Kidney (tissue), 14 donors: ENCODE measurements around the gene NPS. TPM values are rescaled to one million over a fixed set of nuclear protein-coding genes. Genes with fewer than 3 reads are reported as not detected.

Source experiments
- DNase-seq, 5 donors: peaks; one replicate each; pipeline ENCODE4 v3.0.0-alpha.2; 2013 to 2020
- FAIRE-seq: peaks from 2 replicates; lab custom pipeline; 2012; peaks lifted over from hg19 to GRCh38; lab: Jason Lieb, UNC
- H3K27ac ChIP-seq, 2 donors: one replicate each; pipeline ENCODE4 v1.7.0; 2013; ENCODE audit warnings: low read depth in 2 of 2, low read length in 2 of 2, inconsistent platforms in 1 of 2
- H3K27me3 ChIP-seq: one replicate; pipeline ENCODE4 v1.7.1; 2013; ENCODE audit warnings: low read length, inconsistent platforms; ENCODE audit not compliant: control insufficient read depth, insufficient read depth
- H3K36me3 ChIP-seq, 3 donors: one replicate each; pipeline versions ENCODE4 v1.7.0 to v1.7.1; 2013; ENCODE audit warnings: low read length in 3 of 3, control low read depth in 1 of 3, inconsistent platforms in 1 of 3; ENCODE audit not compliant: insufficient read depth in 3 of 3, control insufficient read depth in 2 of 3
- H3K4me1 ChIP-seq, 3 donors: one replicate each; pipeline versions ENCODE4 v1.7.0 to v1.7.1; 2013; ENCODE audit warnings: low read length in 3 of 3, inconsistent platforms in 1 of 3, low read depth in 1 of 3; ENCODE audit not compliant: control insufficient read depth in 2 of 3, insufficient read depth in 2 of 3
- H3K4me3 ChIP-seq, 3 donors: one replicate each; pipeline versions ENCODE4 v1.7.0 to v1.8.1; 2013; ENCODE audit warnings: low read length in 3 of 3, control low read depth in 1 of 3, inconsistent platforms in 1 of 3
- H3K9ac ChIP-seq, 3 donors: one replicate each; pipeline versions ENCODE4 v1.7.0 to v1.7.1; 2013; ENCODE audit warnings: low read length in 3 of 3, control low read depth in 1 of 3, inconsistent platforms in 1 of 3
- H3K9me3 ChIP-seq, 3 donors: one replicate each; pipeline versions ENCODE4 v1.7.0 to v1.7.1; 2013; ENCODE audit warnings: low read length in 3 of 3, control low read depth in 1 of 3, inconsistent platforms in 1 of 3; ENCODE audit not compliant: control insufficient read depth in 2 of 3, insufficient read depth in 1 of 3
- CTCF ChIP-seq: IDR thresholded peaks from 3 replicates; pipeline ENCODE4 v1.5.1; 2012; ENCODE audit warnings: mild to moderate bottlenecking, moderate library complexity, borderline replicate concordance; ENCODE audit not compliant: insufficient read depth; ENCODE audit errors: extremely low read depth
- intact Hi-C: fragments of 100-400 bp; cut with DNase I; formaldehyde crosslinking; loops from one replicate; pipeline ENCODE4 v1.11.1; 2022
- polyA plus RNA-seq: library from polyadenylated mRNA; stranded (reverse); fragments of 350-450 nt; fragmentation: Illumina TruSeq; extraction: RNeasy Lipid Tissue Mini Kit (QIAGEN cat#74804); gene quantifications from one replicate; pipeline ENCODE4 v1.2.3, GENCODE V29; 2014; ENCODE audit warnings: low read depth, low replicate concordance; ENCODE audit not compliant: insufficient read depth
- total RNA-seq: library from RNA; stranded (reverse); fragmentation: NEBNext Ultra II Directional; extraction: Animal tissue kit (Norgen Biotek cat#: 25700); gene quantifications from one replicate; pipeline ENCODE4 v1.2.1, GENCODE V29; 2021
- donor health status: control.
- donor health status: control.
- donor health status: control.
- donor health status: control.
- donor health status: control.
- donor health status: DM: yes; HTN: yes; CAD: no.
- donor health status: Normal renal cell carcinoma (clear cell type).

Gene NPS
- total and polyA plus RNA-seq, 2 donors from 2014 or later: not detected

- FAIRE-seq (no peak), DNase-seq (no peak)
- H3K9ac ChIP-seq: no peak overlapping the region
- no peaks in the 10 kb centered on the region for H3K36me3 ChIP-seq
- TF ChIP-seq CTCF: no peak
- H3K27me3 ChIP-seq: no peaks in the 10 kb centered on the region
- no peaks in the 10 kb centered on the region for H3K9me3 ChIP-seq
- no peak overlapping the region for H3K27ac ChIP-seq
- intact Hi-C loops: no loop called here
- H3K4me3 ChIP-seq: no peak overlapping the region
- no peaks in the 10 kb centered on the region for H3K4me1 ChIP-seq
Observed at GRCh38 chr10:127522298-127522697, 26.8 kb upstream of the NPS start.

DNA sequence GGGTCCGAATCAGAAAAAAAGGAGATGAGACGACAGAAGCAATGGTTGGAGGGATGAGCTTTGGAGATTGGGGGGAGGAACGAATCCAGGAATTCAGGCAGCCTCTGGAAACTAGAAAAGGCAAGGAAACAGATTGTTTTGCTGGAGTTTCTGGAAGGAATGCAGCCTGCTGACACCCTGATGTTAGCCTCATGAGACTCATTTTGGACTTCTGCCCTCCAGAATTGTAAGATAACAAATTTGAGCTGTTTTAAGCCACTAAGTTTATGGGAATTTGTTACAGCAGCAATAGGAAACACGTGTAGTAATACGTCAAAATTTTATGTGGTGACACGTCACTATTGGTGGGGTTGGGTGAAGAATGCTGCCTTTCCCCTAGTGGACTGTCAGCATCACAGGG lies 25.6 kb upstream of the NPS start:
- FAIRE-seq (no peak), DNase-seq (peak in 2 of 5 donors; percentile 32 to 72)
- H3K27ac ChIP-seq: peak overlapping the region in 1 of 2 donors; percentile 47
- H3K9me3 ChIP-seq: no peaks in the 10 kb centered on the region
- H3K4me3 ChIP-seq: no peak overlapping the region
- intact Hi-C loops: no loop called here
- no peak overlapping the region for H3K9ac ChIP-seq
- H3K27me3 ChIP-seq: no peaks in the 10 kb centered on the region
- H3K36me3 ChIP-seq: no peaks in the 10 kb centered on the region
- no peaks in the 10 kb centered on the region for H3K4me1 ChIP-seq
- no peak for TF ChIP-seq CTCF

DNA sequence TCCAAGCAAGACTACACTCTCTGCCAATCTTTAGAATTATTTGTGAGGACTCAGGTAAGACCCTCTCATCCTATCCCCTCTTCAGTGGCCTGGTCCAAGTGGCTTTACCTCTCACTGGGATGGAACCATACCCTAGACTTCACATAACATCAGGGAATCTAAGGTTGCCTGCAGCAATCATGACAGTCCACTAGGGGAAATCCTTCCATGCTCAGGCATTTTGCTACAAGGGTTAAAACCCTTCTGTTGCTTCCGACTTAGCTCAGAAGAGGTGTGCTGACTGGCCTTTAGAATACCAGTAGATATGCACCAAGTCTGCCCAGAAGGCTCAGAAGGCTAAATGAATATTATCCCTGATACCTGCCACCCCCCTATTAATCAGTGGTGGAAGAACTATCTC lies 24.9 kb upstream of the NPS start:
- no peak for TF ChIP-seq CTCF
- Histone ChIP-seq H3K9me3 (no peaks in the 10 kb centered on the region), H3K4me3 (no peak overlapping the region), H3K4me1 (no peaks in the 10 kb centered on the region), H3K36me3 (no peaks in the 10 kb centered on the region), H3K27me3 (no peaks in the 10 kb centered on the region), H3K9ac (no peak overlapping the region), H3K27ac (no peak overlapping the region)
- no peak for FAIRE-seq
- intact Hi-C loops: no loop called here
- DNase-seq: no peak

- Histone ChIP-seq H3K27me3 (no peaks in the 10 kb centered on the region), H3K27ac (no peak overlapping the region), H3K9ac (no peak overlapping the region), H3K36me3 (no peaks in the 10 kb centered on the region), H3K9me3 (no peaks in the 10 kb centered on the region), H3K4me1 (no peaks in the 10 kb centered on the region), H3K4me3 (no peak overlapping the region)
- intact Hi-C loops: no loop called here
- TF ChIP-seq CTCF: no peak
- DNase-seq (no peak), FAIRE-seq (no peak)
Observed at GRCh38 chr10:127524908-127525665, 24.0 kb upstream of the NPS start.
